Measurements from ENCODE around the gene AMZ1.

- TF ChIP-seq HDAC2 (IDR thresholded peaks at IDR 0.05) (no peak), MAX (IDR thresholded peaks at IDR 0.05; ENCODE audit: low read depth, low read length) (no peak), CTCF (IDR thresholded peaks at IDR 0.05 in 2 of 3, conservative IDR thresholded peaks at IDR 0.05 in 1 of 3; ENCODE audit: control insufficient read depth in 2 of 3, extremely low read depth in 1 of 3, insufficient read depth in 1 of 3, low read depth in 3 of 3, low read length in 3 of 3) (no peak)
Measured at GRCh38 chr7:2710901-2711551, 23.0 kb downstream of the AMZ1 start.

All from GM12878 (cell line).